OCI-LY7 (cell line): Measurements from ENCODE around the gene TOR2A.

ENCODE experiments used
- EZH2phosphoT487 ChIP-seq: fragments of 200-600 bp; sonication (generic); IDR thresholded peaks from 2 replicates; pipeline ENCODE4 v1.6.1; 2018; ENCODE audit warnings: low read depth, borderline replicate concordance, mild to moderate bottlenecking, mixed run types, antibody characterized with exemption, low read length, moderate library complexity, mixed read lengths
- TF ChIP-seq, protein P1 (sequence below): fragments of 200-600 bp; sonication (generic); conservative IDR thresholded peaks from 2 replicates; pipeline ENCODE4 v1.5.1; 2014; ENCODE audit warnings: mild to moderate bottlenecking, antibody characterized with exemption, low read length, moderate library complexity, mixed read lengths

DNA sequence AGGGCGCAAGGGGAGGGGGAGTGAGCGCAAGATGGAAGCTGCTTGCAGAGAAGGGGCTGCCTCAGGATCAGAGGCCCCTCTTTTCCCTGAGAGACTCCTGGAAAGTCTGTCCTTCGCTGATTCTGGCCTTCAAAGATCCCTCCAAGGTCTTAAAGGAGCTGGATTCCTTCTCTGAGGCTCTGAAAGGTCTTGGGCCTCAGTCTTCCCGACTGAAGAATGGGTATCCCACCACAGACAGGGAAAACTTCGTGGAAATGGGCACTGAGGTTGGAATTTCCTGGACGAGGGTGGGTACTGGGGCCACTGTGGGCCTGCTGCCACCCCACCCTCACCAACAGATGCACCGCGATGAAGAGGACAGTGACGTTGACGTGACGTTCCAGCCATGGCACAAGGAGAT, 22.7 kb downstream of the TOR2A start:
- TF ChIP-seq, protein P1, sequence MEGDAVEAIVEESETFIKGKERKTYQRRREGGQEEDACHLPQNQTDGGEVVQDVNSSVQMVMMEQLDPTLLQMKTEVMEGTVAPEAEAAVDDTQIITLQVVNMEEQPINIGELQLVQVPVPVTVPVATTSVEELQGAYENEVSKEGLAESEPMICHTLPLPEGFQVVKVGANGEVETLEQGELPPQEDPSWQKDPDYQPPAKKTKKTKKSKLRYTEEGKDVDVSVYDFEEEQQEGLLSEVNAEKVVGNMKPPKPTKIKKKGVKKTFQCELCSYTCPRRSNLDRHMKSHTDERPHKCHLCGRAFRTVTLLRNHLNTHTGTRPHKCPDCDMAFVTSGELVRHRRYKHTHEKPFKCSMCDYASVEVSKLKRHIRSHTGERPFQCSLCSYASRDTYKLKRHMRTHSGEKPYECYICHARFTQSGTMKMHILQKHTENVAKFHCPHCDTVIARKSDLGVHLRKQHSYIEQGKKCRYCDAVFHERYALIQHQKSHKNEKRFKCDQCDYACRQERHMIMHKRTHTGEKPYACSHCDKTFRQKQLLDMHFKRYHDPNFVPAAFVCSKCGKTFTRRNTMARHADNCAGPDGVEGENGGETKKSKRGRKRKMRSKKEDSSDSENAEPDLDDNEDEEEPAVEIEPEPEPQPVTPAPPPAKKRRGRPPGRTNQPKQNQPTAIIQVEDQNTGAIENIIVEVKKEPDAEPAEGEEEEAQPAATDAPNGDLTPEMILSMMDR = no peak
- TF ChIP-seq EZH2phosphoT487 = no peak
